Mesodermal cell (in vitro differentiated cells): ENCODE results near the gene LONP2.
A peak's percentile ranks its signal among the peaks of the same experiment; 100 is the strongest.
"Not testable (repeated sequence)": the region's sequence is repeated elsewhere in the genome, so short reads cannot be mapped to it uniquely, and the experiment has no call there.

ENCODE experiments used
- H3K27ac ChIP-seq: 2 replicates; pipeline ENCODE4 v1.7.0; 2013; ENCODE audit warnings: mild to moderate bottlenecking, low read depth, low read length, moderate library complexity; ENCODE audit not compliant: severe bottlenecking
- H3K36me3 ChIP-seq: 2 replicates; pipeline ENCODE4 v1.7.1; 2013; ENCODE audit warnings: mild to moderate bottlenecking, low read length, moderate library complexity; ENCODE audit not compliant: control insufficient read depth, insufficient read depth
- H3K4me1 ChIP-seq: one replicate; pipeline ENCODE4 v1.7.1; 2013; ENCODE audit warnings: mild to moderate bottlenecking, low read length; ENCODE audit not compliant: insufficient read depth, control insufficient read depth, poor library complexity, severe bottlenecking
- H3K4me3 ChIP-seq: 2 replicates; pipeline ENCODE4 v1.7.0; 2013; ENCODE audit warnings: low read length, control low read depth, mild to moderate bottlenecking; ENCODE audit not compliant: insufficient read depth, poor library complexity, severe bottlenecking; ENCODE audit errors: extremely low read depth
- H3K9me3 ChIP-seq: 2 replicates; pipeline ENCODE4 v1.7.1; 2013; ENCODE audit warnings: mild to moderate bottlenecking, low read length, moderate library complexity; ENCODE audit not compliant: control insufficient read depth
- WGBS, 2 experiments: methylation state at CpG; one replicate each; pipeline ENCODE4 v1.1.5; 2013; ENCODE audit warnings: missing lambda C conversion rate in 2 of 2; ENCODE audit not compliant: insufficient coverage in 2 of 2; 5-methylcytosine and 5-hydroxymethylcytosine counted together

LONP2 gene

GRCh38 chr16:48335961-48336360 is 91.9 kb downstream of the LONP2 start:
- Histone ChIP-seq H3K4me1 (peaks cover 14% of the 10 kb centered on the region), H3K27ac (peak overlapping the region; percentile 79), H3K36me3 (peaks cover 58% of the 10 kb centered on the region), H3K4me3 (no peak overlapping the region), H3K9me3 (no peaks in the 10 kb centered on the region)
- 71 to 100% methylated on average over 1 to 3 of the region's 3 CpGs for WGBS, 2 experiments

- Histone ChIP-seq H3K9me3 (no peaks in the 10 kb centered on the region), H3K4me1 (peaks cover 14% of the 10 kb centered on the region), H3K27ac (no peak overlapping the region), H3K36me3 (peaks cover 66% of the 10 kb centered on the region), H3K4me3 (no peak overlapping the region)
- WGBS, 2 experiments = no CpG with 5 or more reads among the region's 1 CpG
Measured at GRCh38 chr16:48340054-48340453, 96.0 kb downstream of the LONP2 start.

GRCh38 chr16:48342591-48342990 is 98.5 kb downstream of the LONP2 start:
- WGBS, 2 experiments = 95 to 100% methylated on average over 2 of the region's 2 CpGs
- H3K4me3 ChIP-seq = no peak overlapping the region

GRCh38 chr16:48347191-48347865 is 103.2 kb downstream of the LONP2 start:
- H3K4me3 ChIP-seq = no peak overlapping the region
- peaks cover 64% of the 10 kb centered on the region for H3K36me3 ChIP-seq
- no peak overlapping the region for H3K27ac ChIP-seq
- WGBS, 2 experiments = 88 to 95% methylated on average over 17 to 18 of the region's 20 CpGs
- H3K4me1 ChIP-seq = no peaks in the 10 kb centered on the region
- H3K9me3 ChIP-seq = no peaks in the 10 kb centered on the region

More at GRCh38 chr16:48342591-48342990, 98.5 kb downstream of the LONP2 start:
- Histone ChIP-seq H3K27ac (no peak overlapping the region), H3K4me1 (no peaks in the 10 kb centered on the region), H3K9me3 (no peaks in the 10 kb centered on the region), H3K36me3 (peaks cover 60% of the 10 kb centered on the region)

GRCh38 chr16:48347980-48348379 is 103.9 kb downstream of the LONP2 start:
- Histone ChIP-seq H3K4me1 (no peaks in the 10 kb centered on the region), H3K27ac (no peak overlapping the region), H3K36me3 (peaks cover 64% of the 10 kb centered on the region), H3K9me3 (no peaks in the 10 kb centered on the region), H3K4me3 (no peak overlapping the region)
- WGBS, 2 experiments = 86% methylated on average over 1 of the region's 4 CpGs; no CpG with 5 or more reads in 1 of the 2 experiments

- Histone ChIP-seq H3K4me3 (no peak overlapping the region), H3K27ac (no peak overlapping the region), H3K9me3 (no peaks in the 10 kb centered on the region), H3K4me1 (no peaks in the 10 kb centered on the region), H3K36me3 (peaks cover 69% of the 10 kb centered on the region)
- WGBS, 2 experiments = 100% methylated on average over 2 of the region's 3 CpGs
Measured at GRCh38 chr16:48350736-48351135, 106.6 kb downstream of the LONP2 start.

GRCh38 chr16:48352648-48353390 is 108.7 kb downstream of the LONP2 start:
- 92 to 98% methylated on average over 4 to 5 of the region's 7 CpGs for WGBS, 2 experiments
- Histone ChIP-seq H3K27ac (no peak overlapping the region), H3K4me3 (no peak overlapping the region), H3K4me1 (no peaks in the 10 kb centered on the region), H3K36me3 (peaks cover 73% of the 10 kb centered on the region), H3K9me3 (no peaks in the 10 kb centered on the region)

GRCh38 chr16:48353565-48354163 is 109.6 kb downstream of the LONP2 start:
- 13 to 21% methylated on average over 4 to 5 of the region's 7 CpGs for WGBS, 2 experiments
- Histone ChIP-seq H3K36me3 (peaks cover 73% of the 10 kb centered on the region), H3K4me1 (no peaks in the 10 kb centered on the region)

GRCh38 chr16:48354385-48354784 is 110.3 kb downstream of the LONP2 start:
- 93% methylated on average over 3 to 5 of the region's 5 CpGs for WGBS, 2 experiments
- H3K27ac ChIP-seq, H3K9me3 ChIP-seq, H3K4me1 ChIP-seq, H3K4me3 ChIP-seq: not testable (repeated sequence)
- H3K36me3 ChIP-seq = peaks cover 73% of the 10 kb centered on the region

More at GRCh38 chr16:48353565-48354163, 109.6 kb downstream of the LONP2 start:
- H3K27ac ChIP-seq = no peak overlapping the region
- no peak overlapping the region for H3K4me3 ChIP-seq
- no peaks in the 10 kb centered on the region for H3K9me3 ChIP-seq

- 87 to 90% methylated on average over 5 to 9 of the region's 11 CpGs for WGBS, 2 experiments
- H3K4me3 ChIP-seq = no peak overlapping the region
Measured at GRCh38 chr16:48354877-48355855, 111.1 kb downstream of the LONP2 start.

More at GRCh38 chr16:48354877-48355855, 111.1 kb downstream of the LONP2 start:
- H3K27ac ChIP-seq = no peak overlapping the region
- no peaks in the 10 kb centered on the region for H3K9me3 ChIP-seq
- H3K4me1 ChIP-seq = no peaks in the 10 kb centered on the region
- H3K36me3 ChIP-seq = peaks cover 73% of the 10 kb centered on the region
